ENCODE measurements around the gene CHST7. TPM values are rescaled to one million over a fixed set of nuclear protein-coding genes. Genes with fewer than 3 reads are reported as not detected.
A peak's percentile ranks its signal among the peaks of the same experiment; 100 is the strongest.

CHST7 gene
- total and polyA plus RNA-seq, 2 experiments from 2014 or later = 7.6 to 27.2 TPM

- Mint-ChIP-seq H3K9me3 (no peaks in the 10 kb centered on the region), H3K27ac (0 out of 2 replicates have a peak overlapping the region, but pooled peaks have one; percentile 44), H3K36me3 (ENCODE audit: low read depth) (peaks cover 3% of the 10 kb centered on the region; the same call in 2 of the 3 replicates), H3K4me1 (peaks cover 46% of the 10 kb centered on the region), H3K4me3 (peak overlapping the region; percentile 50), H3K27me3 (ENCODE audit: insufficient read depth, low read depth, poor library complexity) (peaks cover 3% of the 10 kb centered on the region)
- DNase-seq (ENCODE audit: low spot score) (no peak), ATAC-seq (peak; percentile 38)
- Histone ChIP-seq H3K27ac (ENCODE audit: low read depth) (peak overlapping the region; percentile 72), H3K4me1 (ENCODE audit: insufficient read depth) (peaks cover 36% of the 10 kb centered on the region), H3F3A (replicated peaks; ENCODE audit: low read depth) (no peaks in the 10 kb centered on the region), H4K20me1 (replicated peaks; ENCODE audit: insufficient read depth) (no peaks in the 10 kb centered on the region), H3K27me3 (ENCODE audit: insufficient read depth) (no peaks in the 10 kb centered on the region), H3K4me2 (peak overlapping the region; percentile 64), H3K9me2 (ENCODE audit: insufficient read depth) (no peaks in the 10 kb centered on the region), H3K36me3 (ENCODE audit: insufficient read depth) (no peaks in the 10 kb centered on the region), H2AFZ (no peak overlapping the region), H3K79me2 (replicated peaks; ENCODE audit: insufficient read depth) (peaks cover 58% of the 10 kb centered on the region), H3K4me3 (peak overlapping the region; percentile 39)
- TF ChIP-seq ZNF331 (CRISPR knock-in tag; IDR thresholded peaks at IDR 0.05; ENCODE audit: low read depth) (no peak), ZNF114 (CRISPR knock-in tag; IDR thresholded peaks at IDR 0.05) (no peak), EZH2 (IDR thresholded peaks at IDR 0.05; ENCODE audit: low read depth, unreplicated experiment) (no peak), EZH2phosphoT487 (IDR thresholded peaks at IDR 0.05; ENCODE audit: unreplicated experiment) (no peak), STAT1 (IDR thresholded peaks at IDR 0.05; ENCODE audit: unreplicated experiment) (no peak), POLR2AphosphoS5 (IDR thresholded peaks at IDR 0.05; ENCODE audit: low read depth) (no peak), REST (IDR thresholded peaks at IDR 0.05; ENCODE audit: unreplicated experiment) (no peak), CREB1 (CRISPR knock-in tag; IDR thresholded peaks at IDR 0.05; ENCODE audit: low read depth) (no peak), NANOG (IDR thresholded peaks at IDR 0.05; ENCODE audit: borderline replicate concordance) (no peak), CTCF (conservative IDR thresholded peaks at IDR 0.05; ENCODE audit: low read depth in 2 of 2) (no peak), ETS1 (IDR thresholded peaks at IDR 0.05) (no peak), JUNB (IDR thresholded peaks at IDR 0.05; ENCODE audit: unreplicated experiment) (no peak)
- TF ChIP-seq, protein P1, sequence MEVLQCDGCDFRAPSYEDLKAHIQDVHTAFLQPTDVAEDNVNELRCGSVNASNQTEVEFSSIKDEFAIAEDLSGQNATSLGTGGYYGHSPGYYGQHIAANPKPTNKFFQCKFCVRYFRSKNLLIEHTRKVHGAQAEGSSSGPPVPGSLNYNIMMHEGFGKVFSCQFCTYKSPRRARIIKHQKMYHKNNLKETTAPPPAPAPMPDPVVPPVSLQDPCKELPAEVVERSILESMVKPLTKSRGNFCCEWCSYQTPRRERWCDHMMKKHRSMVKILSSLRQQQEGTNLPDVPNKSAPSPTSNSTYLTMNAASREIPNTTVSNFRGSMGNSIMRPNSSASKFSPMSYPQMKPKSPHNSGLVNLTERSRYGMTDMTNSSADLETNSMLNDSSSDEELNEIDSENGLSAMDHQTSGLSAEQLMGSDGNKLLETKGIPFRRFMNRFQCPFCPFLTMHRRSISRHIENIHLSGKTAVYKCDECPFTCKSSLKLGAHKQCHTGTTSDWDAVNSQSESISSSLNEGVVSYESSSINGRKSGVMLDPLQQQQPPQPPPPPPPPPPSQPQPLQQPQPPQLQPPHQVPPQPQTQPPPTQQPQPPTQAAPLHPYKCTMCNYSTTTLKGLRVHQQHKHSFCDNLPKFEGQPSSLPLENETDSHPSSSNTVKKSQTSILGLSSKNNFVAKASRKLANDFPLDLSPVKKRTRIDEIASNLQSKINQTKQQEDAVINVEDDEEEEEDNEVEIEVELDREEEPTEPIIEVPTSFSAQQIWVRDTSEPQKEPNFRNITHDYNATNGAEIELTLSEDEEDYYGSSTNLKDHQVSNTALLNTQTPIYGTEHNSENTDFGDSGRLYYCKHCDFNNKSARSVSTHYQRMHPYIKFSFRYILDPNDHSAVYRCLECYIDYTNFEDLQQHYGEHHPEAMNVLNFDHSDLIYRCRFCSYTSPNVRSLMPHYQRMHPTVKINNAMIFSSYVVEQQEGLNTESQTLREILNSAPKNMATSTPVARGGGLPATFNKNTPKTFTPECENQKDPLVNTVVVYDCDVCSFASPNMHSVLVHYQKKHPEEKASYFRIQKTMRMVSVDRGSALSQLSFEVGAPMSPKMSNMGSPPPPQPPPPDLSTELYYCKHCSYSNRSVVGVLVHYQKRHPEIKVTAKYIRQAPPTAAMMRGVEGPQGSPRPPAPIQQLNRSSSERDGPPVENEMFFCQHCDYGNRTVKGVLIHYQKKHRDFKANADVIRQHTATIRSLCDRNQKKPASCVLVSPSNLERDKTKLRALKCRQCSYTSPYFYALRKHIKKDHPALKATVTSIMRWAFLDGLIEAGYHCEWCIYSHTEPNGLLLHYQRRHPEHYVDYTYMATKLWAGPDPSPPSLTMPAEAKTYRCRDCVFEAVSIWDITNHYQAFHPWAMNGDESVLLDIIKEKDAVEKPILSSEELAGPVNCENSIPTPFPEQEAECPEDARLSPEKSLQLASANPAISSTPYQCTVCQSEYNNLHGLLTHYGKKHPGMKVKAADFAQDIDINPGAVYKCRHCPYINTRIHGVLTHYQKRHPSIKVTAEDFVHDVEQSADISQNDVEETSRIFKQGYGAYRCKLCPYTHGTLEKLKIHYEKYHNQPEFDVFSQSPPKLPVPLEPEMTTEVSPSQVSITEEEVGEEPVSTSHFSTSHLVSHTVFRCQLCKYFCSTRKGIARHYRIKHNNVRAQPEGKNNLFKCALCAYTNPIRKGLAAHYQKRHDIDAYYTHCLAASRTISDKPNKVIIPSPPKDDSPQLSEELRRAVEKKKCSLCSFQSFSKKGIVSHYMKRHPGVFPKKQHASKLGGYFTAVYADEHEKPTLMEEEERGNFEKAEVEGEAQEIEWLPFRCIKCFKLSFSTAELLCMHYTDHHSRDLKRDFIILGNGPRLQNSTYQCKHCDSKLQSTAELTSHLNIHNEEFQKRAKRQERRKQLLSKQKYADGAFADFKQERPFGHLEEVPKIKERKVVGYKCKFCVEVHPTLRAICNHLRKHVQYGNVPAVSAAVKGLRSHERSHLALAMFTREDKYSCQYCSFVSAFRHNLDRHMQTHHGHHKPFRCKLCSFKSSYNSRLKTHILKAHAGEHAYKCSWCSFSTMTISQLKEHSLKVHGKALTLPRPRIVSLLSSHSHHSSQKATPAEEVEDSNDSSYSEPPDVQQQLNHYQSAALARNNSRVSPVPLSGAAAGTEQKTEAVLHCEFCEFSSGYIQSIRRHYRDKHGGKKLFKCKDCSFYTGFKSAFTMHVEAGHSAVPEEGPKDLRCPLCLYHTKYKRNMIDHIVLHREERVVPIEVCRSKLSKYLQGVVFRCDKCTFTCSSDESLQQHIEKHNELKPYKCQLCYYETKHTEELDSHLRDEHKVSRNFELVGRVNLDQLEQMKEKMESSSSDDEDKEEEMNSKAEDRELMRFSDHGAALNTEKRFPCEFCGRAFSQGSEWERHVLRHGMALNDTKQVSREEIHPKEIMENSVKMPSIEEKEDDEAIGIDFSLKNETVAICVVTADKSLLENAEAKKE (CRISPR knock-in tag; IDR thresholded peaks at IDR 0.05) = no peak
Measured at GRCh38 chrX:46587753-46588171, 14.2 kb downstream of the CHST7 start.
